Upper lobe of left lung (tissue), 4 donors: ENCODE data around the gene L3HYPDH.

Source experiments
- CTCF ChIP-seq, 6 experiments: fragments of 450-650 bp in 4 of 6; fragments of 200-600 bp in 2 of 6; sonication (generic) in 2 of 6; IDR thresholded peaks; one replicate each; pipeline ENCODE4 v1.5.1; 2016 to 2019; ENCODE audit warnings: antibody characterized with exemption in 6 of 6
- POLR2A ChIP-seq, 4 donors: fragments of 450-650 bp; IDR thresholded peaks; one replicate each; pipeline ENCODE4 v1.5.1; 2016 to 2017; ENCODE audit warnings: antibody characterized with exemption in 4 of 4, mild to moderate bottlenecking in 2 of 4

- TF ChIP-seq CTCF (IDR thresholded peaks at IDR 0.05): no peak
- no peak for TF ChIP-seq POLR2A (IDR thresholded peaks at IDR 0.05)
Observed at GRCh38 chr14:59529189-59529588, 45.0 kb upstream of the L3HYPDH start.
